HEK293 (cell line): ENCODE measurements around the gene MSX1.

Experiments used
- ATF2 ChIP-seq: fragments of 450-650 bp; formaldehyde crosslinking; IDR thresholded peaks from 2 replicates; pipeline ENCODE4 v1.5.1; 2016; ENCODE audit warnings: missing biosample characterization, missing genetic modification characterization, low read depth
- REPIN1 ChIP-seq: fragments of 450-650 bp; formaldehyde crosslinking; IDR thresholded peaks from 2 replicates; pipeline ENCODE4 v1.5.1; 2017; ENCODE audit warnings: missing biosample characterization, missing genetic modification characterization, low read depth
- SETDB1 ChIP-seq: IDR thresholded peaks from one replicate; pipeline ENCODE4 v1.6.1; 2017; ENCODE audit warnings: mild to moderate bottlenecking, low read length, moderate library complexity, mixed read lengths; ENCODE audit not compliant: insufficient read length
- TCF7L2 ChIP-seq: IDR thresholded peaks from 2 replicates; pipeline ENCODE4 v1.6.1; 2011; ENCODE audit warnings: low read depth, mild to moderate bottlenecking, inconsistent platforms, low read length, moderate library complexity, borderline replicate concordance
- ZNF274 ChIP-seq, 2 experiments: fragments of 200-500 bp in 1 of 2; fragments of 450-650 bp in 1 of 2; sonication (Bioruptor generic) in 1 of 2; formaldehyde crosslinking in 1 of 2; IDR thresholded peaks; 2 replicates each; pipeline versions ENCODE4 v1.5.1 to v1.6.1; 2014 to 2016; ENCODE audit warnings: borderline replicate concordance in 1 of 2, inconsistent platforms in 1 of 2, low read length in 1 of 2, missing biosample characterization in 1 of 2, missing genetic modification characterization in 1 of 2
- ZNF324 ChIP-seq: fragments of 450-650 bp; formaldehyde crosslinking; IDR thresholded peaks from 2 replicates; pipeline ENCODE4 v1.5.1; 2016; ENCODE audit warnings: missing biosample characterization, missing genetic modification characterization
- ZNF501 ChIP-seq: fragments of 450-650 bp; formaldehyde crosslinking; IDR thresholded peaks from 2 replicates; pipeline ENCODE4 v1.5.1; 2016; ENCODE audit warnings: missing biosample characterization, missing genetic modification characterization
- ZNF544 ChIP-seq: fragments of 450-650 bp; formaldehyde crosslinking; IDR thresholded peaks from 2 replicates; pipeline ENCODE4 v1.5.0; 2017; ENCODE audit warnings: missing biosample characterization, missing genetic modification characterization
- ZNF561 ChIP-seq: fragments of 450-650 bp; IDR thresholded peaks from 2 replicates; pipeline ENCODE4 v1.5.1; 2018; ENCODE audit warnings: missing biosample characterization, missing genetic modification characterization, borderline replicate concordance
- ZNF629 ChIP-seq: fragments of 450-650 bp; formaldehyde crosslinking; IDR thresholded peaks from 2 replicates; pipeline ENCODE4 v1.5.1; 2017; ENCODE audit warnings: missing biosample characterization, missing genetic modification characterization
- TF ChIP-seq, protein P1 (sequence below): fragments of 450-650 bp; formaldehyde crosslinking; IDR thresholded peaks from 2 replicates; pipeline ENCODE4 v1.5.1; 2016; ENCODE audit warnings: missing biosample characterization, missing genetic modification characterization
- TF ChIP-seq, protein P2 (sequence below): fragments of 450-650 bp; formaldehyde crosslinking; IDR thresholded peaks from 2 replicates; pipeline ENCODE4 v1.5.1; 2016; ENCODE audit warnings: missing biosample characterization, missing genetic modification characterization
- TF ChIP-seq, protein P3 (sequence below): fragments of 450-650 bp; formaldehyde crosslinking; IDR thresholded peaks from 2 replicates; pipeline ENCODE4 v1.5.1; 2016; ENCODE audit warnings: missing biosample characterization, missing genetic modification characterization

- TF ChIP-seq, protein P1, sequence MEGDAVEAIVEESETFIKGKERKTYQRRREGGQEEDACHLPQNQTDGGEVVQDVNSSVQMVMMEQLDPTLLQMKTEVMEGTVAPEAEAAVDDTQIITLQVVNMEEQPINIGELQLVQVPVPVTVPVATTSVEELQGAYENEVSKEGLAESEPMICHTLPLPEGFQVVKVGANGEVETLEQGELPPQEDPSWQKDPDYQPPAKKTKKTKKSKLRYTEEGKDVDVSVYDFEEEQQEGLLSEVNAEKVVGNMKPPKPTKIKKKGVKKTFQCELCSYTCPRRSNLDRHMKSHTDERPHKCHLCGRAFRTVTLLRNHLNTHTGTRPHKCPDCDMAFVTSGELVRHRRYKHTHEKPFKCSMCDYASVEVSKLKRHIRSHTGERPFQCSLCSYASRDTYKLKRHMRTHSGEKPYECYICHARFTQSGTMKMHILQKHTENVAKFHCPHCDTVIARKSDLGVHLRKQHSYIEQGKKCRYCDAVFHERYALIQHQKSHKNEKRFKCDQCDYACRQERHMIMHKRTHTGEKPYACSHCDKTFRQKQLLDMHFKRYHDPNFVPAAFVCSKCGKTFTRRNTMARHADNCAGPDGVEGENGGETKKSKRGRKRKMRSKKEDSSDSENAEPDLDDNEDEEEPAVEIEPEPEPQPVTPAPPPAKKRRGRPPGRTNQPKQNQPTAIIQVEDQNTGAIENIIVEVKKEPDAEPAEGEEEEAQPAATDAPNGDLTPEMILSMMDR (tag by site-specific recombination) = no peak
- TF ChIP-seq ATF2 (no peak), TCF7L2 (no peak), ZNF324 (no peak), ZNF501 (no peak), REPIN1 (tag by site-specific recombination) (no peak), ZNF274 (IDR thresholded peaks at IDR 0.05; ENCODE audit: low read length) (no peak), ZNF274 (tag by site-specific recombination; IDR thresholded peaks at IDR 0.05; ENCODE audit: borderline replicate concordance) (no peak), ZNF629 (tag by site-specific recombination) (no peak), SETDB1 (no peak), ZNF561 (tag by site-specific recombination) (no peak), ZNF544 (tag by site-specific recombination) (no peak)
- TF ChIP-seq, protein P2, sequence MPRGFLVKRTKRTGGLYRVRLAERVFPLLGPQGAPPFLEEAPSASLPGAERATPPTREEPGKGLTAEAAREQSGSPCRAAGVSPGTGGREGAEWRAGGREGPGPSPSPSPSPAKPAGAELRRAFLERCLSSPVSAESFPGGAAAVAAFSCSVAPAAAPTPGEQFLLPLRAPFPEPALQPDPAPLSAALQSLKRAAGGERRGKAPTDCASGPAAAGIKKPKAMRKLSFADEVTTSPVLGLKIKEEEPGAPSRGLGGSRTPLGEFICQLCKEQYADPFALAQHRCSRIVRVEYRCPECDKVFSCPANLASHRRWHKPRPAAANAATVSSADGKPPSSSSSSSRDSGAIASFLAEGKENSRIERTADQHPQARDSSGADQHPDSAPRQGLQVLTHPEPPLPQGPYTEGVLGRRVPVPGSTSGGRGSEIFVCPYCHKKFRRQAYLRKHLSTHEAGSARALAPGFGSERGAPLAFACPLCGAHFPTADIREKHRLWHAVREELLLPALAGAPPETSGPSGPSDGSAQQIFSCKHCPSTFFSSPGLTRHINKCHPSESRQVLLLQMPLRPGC (tag by site-specific recombination) = no peak
- TF ChIP-seq, protein P3, sequence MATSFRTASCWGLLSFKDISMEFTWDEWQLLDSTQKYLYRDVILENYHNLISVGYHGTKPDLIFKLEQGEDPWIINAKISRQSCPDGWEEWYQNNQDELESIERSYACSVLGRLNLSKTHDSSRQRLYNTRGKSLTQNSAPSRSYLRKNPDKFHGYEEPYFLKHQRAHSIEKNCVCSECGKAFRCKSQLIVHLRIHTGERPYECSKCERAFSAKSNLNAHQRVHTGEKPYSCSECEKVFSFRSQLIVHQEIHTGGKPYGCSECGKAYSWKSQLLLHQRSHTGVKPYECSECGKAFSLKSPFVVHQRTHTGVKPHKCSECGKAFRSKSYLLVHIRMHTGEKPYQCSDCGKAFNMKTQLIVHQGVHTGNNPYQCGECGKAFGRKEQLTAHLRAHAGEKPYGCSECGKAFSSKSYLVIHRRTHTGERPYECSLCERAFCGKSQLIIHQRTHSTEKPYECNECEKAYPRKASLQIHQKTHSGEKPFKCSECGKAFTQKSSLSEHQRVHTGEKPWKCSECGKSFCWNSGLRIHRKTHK = no peak
These were observed 37.9 kb upstream of the MSX1 start for GRCh38 chr4:4821577-4821976.
